Pancreas (tissue), 10 donors: ENCODE data around the gene PLBD2. TPM values are rescaled to one million over a fixed set of nuclear protein-coding genes. Genes with fewer than 3 reads are reported as not detected.

ENCODE experiments used
- ATAC-seq, 4 donors: fragments of 200-7000 bp; cut with Tn5 transposase; one replicate each; pipeline versions ENCODE4 v1.8.0 to v1.9.1; 2020; ENCODE audit warnings: mild to moderate bottlenecking in 4 of 4, moderate library complexity in 4 of 4
- DNase-seq, 6 donors: peaks; one replicate each; pipeline ENCODE4 v3.0.0-alpha.2; 2020
- FAIRE-seq: peaks from 2 replicates; lab custom pipeline; 2012; peaks lifted over from hg19 to GRCh38; lab: Jason Lieb, UNC
- H3K27ac ChIP-seq, 4 donors: fragments of 200-600 bp; sonication (generic); 1 replicate in 3 of 4; 2 replicates in 1 of 4; pipeline versions ENCODE4 v1.5.0 to v1.8.0; 2020
- H3K27me3 ChIP-seq, 4 donors: fragments of 200-600 bp; one replicate each; pipeline ENCODE4 v1.8.0; 2021
- H3K36me3 ChIP-seq, 3 donors: fragments of 200-600 bp; sonication (generic) in 1 of 3; one replicate each; pipeline versions ENCODE4 v1.5.0 to v1.8.0; 2020 to 2021
- H3K4me1 ChIP-seq, 3 donors: fragments of 200-600 bp; one replicate each; pipeline ENCODE4 v1.8.0; 2021
- H3K4me3 ChIP-seq, 4 donors: fragments of 200-600 bp; sonication (generic) in 2 of 4; one replicate each; pipeline versions ENCODE4 v1.5.0 to v1.8.0; 2020 to 2021
- H3K9me3 ChIP-seq, 4 donors: fragments of 200-600 bp; one replicate each; pipeline ENCODE4 v1.8.0; 2021
- CTCF ChIP-seq, 4 donors: fragments of 200-600 bp; sonication (generic) in 3 of 4; IDR thresholded peaks; one replicate each; pipeline versions ENCODE4 v1.5.0 to v1.8.0; 2021; ENCODE audit warnings: antibody characterized with exemption in 4 of 4
- WGBS, 2 donors: extraction: QIAGEN DNeasy Blood & Tissue Kit; methylation state at CpG; one replicate each; pipeline ENCODE4 v1.1.7; 2013; 5-methylcytosine and 5-hydroxymethylcytosine counted together
- intact Hi-C, 3 donors: fragments of 100-400 bp; cut with DNase I; formaldehyde crosslinking; loops; one replicate each; pipeline versions ENCODE4 v1.11.1 to v1.14.2; 2022
- polyA plus RNA-seq, 2 donors: library from polyadenylated mRNA; stranded (reverse); fragments of 200-250 nt; gene quantifications; one replicate each; pipeline ENCODE4 v1.2.3, GENCODE V29; 2013
- total RNA-seq, 6 donors: library from RNA; stranded (reverse); fragmentation: NEBNext Ultra II Directional in 4 of 6; extraction: Animal tissue kit (Norgen Biotek cat#: 25700) in 4 of 6; gene quantifications; one replicate each; pipeline versions ENCODE4 v1.2.1 to v1.2.4, GENCODE V29; 2021 to 2023
- donor health status: healthy with polysubstance abuse.
- donor health status: DM: no; HTN: no; CAD: no; lungs with moderate emphysema.
- donor health status: DM: no; HTN: no; CAD: no.
- donor health status: control.
- donor health status: control.
- donor health status: Bipolar disorder and iron deficiency.
- donor health status: DM: yes; HTN: yes; CAD: no.
- donor health status: DM: no; HTN: no; CAD: no.
- donor health status: DM: no; HTN: no; CAD: no.
- donor health status: DM: yes; HTN: yes; CAD: no.

PLBD2 gene
- total and polyA plus RNA-seq, 8 donors: 11.4 to 29.3 (median 14.9) TPM

GRCh38 chr12:113381220-113381619 lies 22.8 kb downstream of the PLBD2 start:
- FAIRE-seq: no peak
- H3K4me1 ChIP-seq: no peaks in the 10 kb centered on the region
- 87 to 89% methylated on average over 11 of the region's 11 CpGs for WGBS, 2 donors
- ATAC-seq: no peak
- TF ChIP-seq CTCF (IDR thresholded peaks at IDR 0.05): no peak
- H3K36me3 ChIP-seq: peaks cover 0 to 24% (median 5%) of the 10 kb centered on the region in 3 donors
- intact Hi-C loops: no loop called here
- no peaks in the 10 kb centered on the region for H3K27me3 ChIP-seq
- H3K4me3 ChIP-seq: no peak overlapping the region
- H3K27ac ChIP-seq: no peak overlapping the region
- H3K9me3 ChIP-seq: no peaks in the 10 kb centered on the region
- no peak for DNase-seq

DNA sequence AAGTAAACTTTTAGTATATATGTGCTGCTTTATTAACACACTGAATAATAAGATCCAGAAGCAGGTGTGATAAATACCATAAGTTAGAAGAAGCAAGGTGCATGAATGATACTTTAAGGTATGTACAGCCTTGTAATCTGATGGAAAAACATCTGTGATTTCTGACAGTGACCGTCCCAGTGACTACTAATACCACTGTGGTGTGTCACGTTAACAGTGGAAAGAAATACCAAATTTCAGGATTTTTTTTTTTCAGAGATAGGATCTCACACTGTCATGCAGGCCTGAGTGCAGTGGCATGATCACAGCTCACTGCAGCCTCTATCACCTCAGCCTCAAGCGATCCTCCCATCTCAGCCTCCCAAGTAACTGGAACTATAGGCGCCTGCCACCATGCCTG lies 23.8 kb downstream of the PLBD2 start:
- H3K36me3 ChIP-seq: peaks cover 0 to 18% (median 5%) of the 10 kb centered on the region in 3 donors
- FAIRE-seq: no peak
- intact Hi-C loops: no loop called here

GRCh38 chr12:113384778-113385177 lies 26.4 kb downstream of the PLBD2 start:
- TF ChIP-seq CTCF (IDR thresholded peaks at IDR 0.05): no peak
- H3K4me1 ChIP-seq: no peaks in the 10 kb centered on the region
- DNase-seq (no peak), ATAC-seq (no peak), FAIRE-seq (no peak)
- H3K9me3 ChIP-seq: no peaks in the 10 kb centered on the region
- intact Hi-C loops: no loop called here
- no peak overlapping the region for H3K4me3 ChIP-seq
- 91 to 95% methylated on average over 14 of the region's 14 CpGs for WGBS, 2 donors
- no peak overlapping the region for H3K27ac ChIP-seq
- H3K36me3 ChIP-seq: peaks cover 0 to 24% (median 5%) of the 10 kb centered on the region in 3 donors
- H3K27me3 ChIP-seq: no peaks in the 10 kb centered on the region

More for the DNA sequence above, 23.8 kb downstream of the PLBD2 start:
- Histone ChIP-seq H3K27ac (no peak overlapping the region), H3K4me3 (no peak overlapping the region), H3K27me3 (no peaks in the 10 kb centered on the region), H3K9me3 (no peaks in the 10 kb centered on the region), H3K4me1 (no peaks in the 10 kb centered on the region)
- no peak for DNase-seq
- no peak for TF ChIP-seq CTCF (IDR thresholded peaks at IDR 0.05)
- no peak for ATAC-seq
- 96% methylated on average over 4 of the region's 4 CpGs for WGBS, 2 donors

- no peak for FAIRE-seq
Observed at GRCh38 chr12:113385282-113385882, 27.0 kb downstream of the PLBD2 start.

More at GRCh38 chr12:113385282-113385882, 27.0 kb downstream of the PLBD2 start:
- Histone ChIP-seq H3K4me1 (no peaks in the 10 kb centered on the region), H3K27ac (no peak overlapping the region), H3K9me3 (no peaks in the 10 kb centered on the region), H3K4me3 (no peak overlapping the region), H3K27me3 (no peaks in the 10 kb centered on the region), H3K36me3 (peaks cover 0 to 21% (median 5%) of the 10 kb centered on the region in 3 donors)
- ATAC-seq: no peak
- no peak for DNase-seq
- WGBS, 2 donors: 92 to 97% methylated on average over 6 of the region's 6 CpGs
- TF ChIP-seq CTCF (IDR thresholded peaks at IDR 0.05): no peak
- intact Hi-C loops: no loop called here
